NCI-H1417 treated with DMSO at 0.1 percent for 48 hours (cell line): ENCODE results near the gene PIP5K1C.

Experiments used
- DNase-seq: peaks from one replicate; lab custom pipeline; 2025; lab: John Stamatoyannopoulos, UW

The PIP5K1C gene

DNA sequence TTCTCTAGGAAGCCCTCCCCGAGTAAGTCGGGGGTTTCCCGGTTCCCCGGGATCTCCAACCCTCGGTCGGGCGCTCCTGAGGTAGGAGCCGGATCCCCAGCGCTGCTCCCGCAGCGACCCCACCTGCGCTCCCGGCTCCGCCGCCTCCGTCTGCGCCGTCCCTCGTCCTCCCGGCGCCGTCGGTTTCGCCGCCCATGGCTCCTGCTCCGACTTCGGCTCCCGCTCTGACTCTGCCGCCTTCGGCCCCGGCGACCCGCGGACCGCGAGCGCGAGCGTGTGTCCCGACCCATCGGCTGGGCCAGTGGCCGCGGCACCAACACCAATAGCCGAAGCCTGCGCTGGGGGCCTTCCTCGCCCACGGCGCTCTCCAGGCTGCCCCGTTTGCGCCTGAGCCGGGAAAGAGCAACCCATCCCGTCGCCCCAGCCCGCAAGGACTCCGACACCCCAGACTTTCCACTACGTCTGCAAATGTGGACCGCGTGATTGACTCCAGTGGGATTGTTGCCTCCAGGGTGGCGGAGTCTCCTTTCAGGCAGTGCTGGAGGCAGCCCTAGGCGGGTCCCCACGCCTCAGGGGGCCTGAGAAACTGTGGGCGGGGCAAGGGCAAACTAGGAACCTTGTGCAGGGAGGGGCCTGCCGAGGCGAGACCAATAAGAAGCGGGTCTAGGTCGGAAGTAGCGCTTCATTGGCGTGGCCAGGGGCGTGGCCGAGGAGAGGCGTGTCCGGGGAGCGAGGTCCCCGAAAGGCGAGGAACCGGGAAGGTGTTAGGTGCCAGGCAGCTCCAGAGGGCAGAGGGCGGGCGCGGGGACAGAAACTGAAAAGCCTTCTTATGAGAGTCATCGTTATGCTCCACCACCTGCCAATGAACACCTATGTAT lies 73.6 kb downstream of the PIP5K1C start, which contains the start of gene CACTIN:
TSS of gene CACTIN (minus strand) at position 318 of the 878 bp plus-strand sequence. CDS start at position 290, 28 bp downstream.
- peak; percentile 94 for DNase-seq

DNA sequence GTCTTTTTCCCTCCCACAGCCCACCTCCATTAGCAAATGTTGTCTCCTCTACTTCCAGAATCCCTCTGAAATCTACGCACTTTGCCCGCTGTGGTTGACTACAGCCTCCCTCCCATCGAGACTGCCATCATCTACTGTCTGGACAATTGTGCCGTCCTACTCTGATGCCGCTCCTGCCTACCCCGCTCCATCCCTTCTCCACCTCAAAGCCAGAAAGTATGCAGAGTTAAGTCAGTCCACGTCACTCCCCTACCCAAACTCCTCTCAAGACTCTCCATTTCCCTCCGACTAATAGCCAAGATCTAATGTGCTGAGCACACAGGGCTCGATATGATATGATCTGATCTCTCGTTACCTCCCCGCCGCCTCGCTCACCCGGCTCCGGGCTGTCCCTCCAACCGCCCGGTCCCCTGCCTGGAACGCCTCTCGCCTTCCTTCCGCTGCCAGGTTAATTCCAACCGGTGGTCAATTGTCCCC lies 74.2 kb downstream of the PIP5K1C start:
- DNase-seq, result no peak

DNA sequence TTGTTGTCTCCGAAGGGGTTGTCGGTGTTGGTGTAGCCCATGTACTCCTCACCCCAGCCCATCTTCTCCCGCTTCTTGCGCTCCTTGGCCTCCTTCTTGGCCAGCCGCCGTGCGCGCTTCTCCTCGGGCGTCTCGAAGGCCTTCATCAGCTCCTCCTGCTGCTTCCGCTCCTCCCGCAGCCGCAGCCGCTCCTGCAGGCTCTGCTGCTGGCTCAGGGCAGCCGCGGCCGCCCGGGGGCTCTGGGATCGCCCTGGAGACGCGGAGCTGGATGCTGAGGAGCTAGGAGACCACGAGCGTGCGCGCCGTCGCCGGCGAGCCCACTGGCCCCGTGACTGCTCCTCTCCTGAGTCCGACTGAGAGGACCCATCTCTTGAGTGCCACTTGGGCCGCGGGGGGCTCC lies 76.6 kb downstream of the PIP5K1C start:
- no peak for DNase-seq

GRCh38 chr19:3622224-3622623 lies 78.0 kb downstream of the PIP5K1C start:
- no peak for DNase-seq

DNA sequence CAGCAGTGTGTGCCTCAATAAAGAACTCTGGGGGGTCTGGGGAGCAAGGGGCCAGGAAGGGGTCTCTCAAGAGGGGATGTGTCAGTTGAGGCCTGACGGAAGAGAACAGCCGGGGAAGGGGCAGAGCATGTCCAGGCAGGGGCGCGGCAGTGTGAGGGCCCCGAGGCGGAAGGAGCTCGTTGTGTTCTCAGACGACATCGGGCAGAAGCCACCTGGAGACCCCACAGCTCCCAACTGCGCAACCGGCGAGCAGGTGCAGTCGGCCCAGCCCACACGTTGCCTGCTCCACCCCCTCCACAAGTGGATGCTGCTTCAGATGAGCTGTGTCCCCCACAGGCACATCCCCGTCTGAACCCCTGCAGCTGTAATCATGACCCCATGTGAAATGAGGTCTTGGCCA lies 78.6 kb downstream of the PIP5K1C start:
- DNase-seq, result no peak

GRCh38 chr19:3620817-3621547 lies 79.3 kb downstream of the PIP5K1C start:
- no peak for DNase-seq

DNA sequence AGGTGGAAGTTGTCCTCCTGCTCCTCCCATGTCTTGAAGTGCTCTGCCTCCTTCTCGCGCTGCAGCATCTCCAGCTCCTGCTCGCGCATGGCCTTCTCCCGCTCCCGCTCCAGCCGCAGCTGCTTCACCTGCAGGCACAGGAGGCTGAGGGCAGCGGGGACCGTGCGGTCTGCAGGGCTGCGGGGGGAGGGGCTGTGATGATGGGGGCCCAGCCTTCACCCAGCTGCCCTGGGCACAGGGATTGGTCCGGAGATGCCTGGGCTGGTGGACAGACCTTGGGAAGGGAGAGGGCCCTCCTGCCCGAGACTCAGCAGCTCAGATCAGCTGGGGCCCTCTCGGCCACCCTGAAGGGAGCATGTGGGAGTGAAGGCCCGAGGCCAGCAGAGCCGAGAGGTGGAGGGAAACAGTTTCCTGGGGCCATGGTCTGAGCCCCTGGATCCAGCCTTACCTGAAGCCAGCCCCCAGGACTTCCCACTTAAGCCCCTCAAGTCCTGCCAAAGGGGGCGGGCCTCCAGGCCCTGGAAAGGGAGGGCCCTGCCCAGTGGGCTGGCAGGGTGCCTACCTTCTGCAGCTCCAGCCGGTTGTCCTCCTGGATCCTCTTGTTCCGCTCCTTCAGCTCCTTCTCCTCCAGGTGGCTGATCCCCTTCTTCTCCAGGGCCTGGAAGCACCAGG lies 80.0 kb downstream of the PIP5K1C start:
- DNase-seq, result no peak

DNA sequence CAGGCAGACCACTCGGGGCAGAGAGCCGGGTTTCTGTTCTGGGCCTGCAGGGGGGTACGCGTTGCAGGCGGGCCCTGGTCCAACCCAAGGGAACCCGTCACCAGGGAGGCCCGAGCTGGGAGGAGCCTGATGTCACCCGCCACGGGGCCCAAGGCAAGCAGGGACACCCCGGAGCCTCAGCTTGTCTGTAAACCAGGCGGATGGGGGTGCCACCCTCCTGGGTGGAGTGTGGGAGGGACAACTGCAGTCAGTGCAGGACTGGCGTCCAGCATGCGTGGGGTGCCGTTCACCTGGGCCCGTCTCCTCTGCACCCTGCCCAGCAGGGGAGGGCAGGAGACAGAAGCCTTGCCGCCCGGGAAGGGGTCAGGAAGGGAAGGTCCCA lies 80.6 kb downstream of the PIP5K1C start:
- DNase-seq, result no peak

DNA sequence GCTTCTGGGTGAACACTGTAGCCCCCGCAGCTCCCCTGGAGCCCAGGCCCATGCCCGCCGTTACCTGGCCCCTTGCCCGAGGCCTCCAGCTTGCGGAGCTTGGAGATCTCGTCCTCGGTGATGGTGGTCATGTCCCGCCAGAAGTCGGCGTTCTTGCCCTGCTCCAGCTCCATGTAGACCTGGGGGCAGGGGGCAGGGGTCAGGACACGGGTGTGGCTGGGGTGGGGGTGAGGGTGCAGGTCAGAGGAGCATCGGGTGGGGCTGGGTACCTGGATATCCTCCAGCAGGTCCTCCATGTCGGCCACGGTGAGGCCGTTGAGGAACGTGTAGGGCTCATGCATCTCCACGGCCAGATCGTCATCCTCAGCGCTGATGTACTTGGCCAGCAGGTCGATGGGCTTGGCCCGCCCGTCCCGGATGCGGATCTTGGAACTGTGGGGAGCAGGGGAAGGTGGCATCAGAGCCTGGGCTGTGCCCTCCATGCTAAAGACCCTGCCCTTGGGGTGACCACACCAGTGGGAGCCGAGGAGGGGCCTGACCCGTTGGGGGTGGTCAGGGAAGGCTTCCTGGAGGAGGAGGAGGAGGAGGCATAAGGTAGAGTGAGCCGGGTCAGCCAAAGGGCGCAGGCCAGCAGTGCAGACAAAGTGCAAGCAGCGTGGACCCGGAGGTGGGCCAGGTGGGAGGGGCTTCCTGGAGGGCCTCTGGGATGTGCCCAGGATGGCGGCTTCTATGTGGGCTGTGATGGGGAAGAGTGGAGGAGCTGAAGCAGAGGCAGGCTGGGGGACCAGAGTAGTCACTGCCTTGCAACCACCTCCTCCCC lies 81.2 kb downstream of the PIP5K1C start:
- no peak for DNase-seq

DNA sequence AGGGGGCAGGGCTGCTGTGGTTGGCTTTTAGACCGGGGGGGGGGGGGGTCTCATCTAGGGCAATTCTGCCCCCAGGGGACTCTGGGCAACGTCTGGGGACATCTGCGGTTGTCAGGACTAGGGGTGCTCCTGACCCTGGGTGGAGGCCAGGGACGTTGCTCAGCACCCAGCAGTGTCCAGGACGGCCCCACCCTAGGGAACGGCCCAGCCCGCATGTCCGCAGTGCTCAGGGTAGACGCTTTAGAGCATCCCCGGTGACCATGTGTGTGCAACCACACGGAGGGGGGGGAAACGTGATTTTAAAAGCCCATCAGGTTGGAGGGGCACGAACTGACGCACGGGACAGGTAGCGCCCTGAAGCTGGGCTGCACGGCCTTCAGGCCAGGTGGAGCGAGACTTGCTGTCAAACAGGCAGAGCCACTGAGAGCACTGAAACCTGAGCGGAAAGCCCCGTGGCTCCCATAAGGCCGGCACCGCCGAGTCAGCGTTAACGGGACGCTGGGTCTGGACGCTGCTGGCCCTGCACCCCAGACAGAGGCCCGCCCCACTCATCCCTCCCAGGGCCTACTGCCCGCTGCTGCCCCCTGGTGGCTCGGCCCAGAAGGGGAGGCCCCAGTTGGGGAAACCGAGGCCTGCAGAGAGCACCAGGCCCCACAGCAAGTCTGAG lies 82.0 kb downstream of the PIP5K1C start:
- no peak for DNase-seq

DNA sequence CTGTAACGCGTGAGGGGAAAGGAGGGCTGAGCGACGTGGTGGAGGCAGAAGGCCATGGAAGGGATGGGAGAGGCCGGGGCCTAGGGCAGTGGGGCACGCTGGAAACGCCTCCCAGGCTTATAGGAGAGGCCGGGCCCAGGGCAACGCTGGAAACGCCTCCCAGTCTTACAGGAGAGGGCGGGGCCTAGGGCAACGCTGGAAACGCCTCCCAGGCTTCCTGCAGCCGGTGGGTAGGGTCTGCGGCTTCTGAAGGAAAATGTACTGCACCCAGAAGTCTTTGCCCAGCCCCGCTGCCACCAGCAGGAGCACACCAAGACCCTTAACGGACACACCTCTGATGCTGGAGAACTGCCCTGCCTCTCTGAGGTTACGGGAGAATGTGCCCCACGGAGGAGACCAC lies 82.8 kb downstream of the PIP5K1C start:
- DNase-seq, result no peak

- no peak for DNase-seq
Measured at GRCh38 chr19:3615524-3616135, 84.6 kb downstream of the PIP5K1C start.

GRCh38 chr19:3614858-3615505 lies 85.3 kb downstream of the PIP5K1C start:
- no peak for DNase-seq

GRCh38 chr19:3613818-3614661 lies 86.2 kb downstream of the PIP5K1C start:
- DNase-seq, result no peak

GRCh38 chr19:3612901-3613741 lies 87.1 kb downstream of the PIP5K1C start:
- DNase-seq, result no peak

DNA sequence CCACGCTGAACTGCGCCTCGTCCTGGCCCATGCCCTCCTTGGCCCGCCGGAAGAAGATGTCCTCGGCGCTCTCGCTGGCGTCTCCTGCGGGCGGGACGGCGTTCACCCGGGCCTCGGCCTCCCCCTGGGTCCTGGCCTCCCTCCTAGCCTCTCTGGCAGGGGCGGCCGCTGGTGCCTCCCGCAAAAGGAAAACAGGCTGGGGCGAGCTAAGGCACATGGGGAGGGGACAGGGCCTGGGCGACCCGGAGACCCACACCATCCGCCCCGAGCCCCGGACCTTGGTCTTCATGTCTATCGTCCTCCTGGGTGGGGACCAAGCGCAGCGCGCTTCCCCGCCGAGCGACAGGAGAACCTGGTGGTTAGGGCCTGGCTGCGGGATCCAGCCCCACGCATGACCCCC lies 87.9 kb downstream of the PIP5K1C start:
- no peak for DNase-seq

GRCh38 chr19:3611841-3612240 lies 88.4 kb downstream of the PIP5K1C start:
- no peak for DNase-seq
